ENCODE data around the gene ADARB2. TPM values are rescaled to one million over a fixed set of nuclear protein-coding genes. Genes with fewer than 3 reads are reported as not detected.

The ADARB2 gene
- total and polyA plus RNA-seq, 8 donors = 0.34 to 24.7 (median 3.2) TPM

GRCh38 chr10:1632596-1632995 is 104.7 kb downstream of the ADARB2 start:
- WGBS, 2 donors = 71 to 80% methylated on average over 3 of the region's 3 CpGs
- TF ChIP-seq, protein P1, sequence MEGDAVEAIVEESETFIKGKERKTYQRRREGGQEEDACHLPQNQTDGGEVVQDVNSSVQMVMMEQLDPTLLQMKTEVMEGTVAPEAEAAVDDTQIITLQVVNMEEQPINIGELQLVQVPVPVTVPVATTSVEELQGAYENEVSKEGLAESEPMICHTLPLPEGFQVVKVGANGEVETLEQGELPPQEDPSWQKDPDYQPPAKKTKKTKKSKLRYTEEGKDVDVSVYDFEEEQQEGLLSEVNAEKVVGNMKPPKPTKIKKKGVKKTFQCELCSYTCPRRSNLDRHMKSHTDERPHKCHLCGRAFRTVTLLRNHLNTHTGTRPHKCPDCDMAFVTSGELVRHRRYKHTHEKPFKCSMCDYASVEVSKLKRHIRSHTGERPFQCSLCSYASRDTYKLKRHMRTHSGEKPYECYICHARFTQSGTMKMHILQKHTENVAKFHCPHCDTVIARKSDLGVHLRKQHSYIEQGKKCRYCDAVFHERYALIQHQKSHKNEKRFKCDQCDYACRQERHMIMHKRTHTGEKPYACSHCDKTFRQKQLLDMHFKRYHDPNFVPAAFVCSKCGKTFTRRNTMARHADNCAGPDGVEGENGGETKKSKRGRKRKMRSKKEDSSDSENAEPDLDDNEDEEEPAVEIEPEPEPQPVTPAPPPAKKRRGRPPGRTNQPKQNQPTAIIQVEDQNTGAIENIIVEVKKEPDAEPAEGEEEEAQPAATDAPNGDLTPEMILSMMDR (IDR thresholded peaks at IDR 0.05) = no peak
- DNase-seq (no peak), FAIRE-seq (no peak), ATAC-seq (no peak)
- H3K27ac ChIP-seq = no peak overlapping the region
- H3K9me3 ChIP-seq = no peaks in the 10 kb centered on the region
- no peaks in the 10 kb centered on the region for H3K36me3 ChIP-seq
- intact Hi-C loops (cut with DNase I) = no loop called here
- no peaks in the 10 kb centered on the region for H3K4me1 ChIP-seq
- no peak overlapping the region for H3K4me3 ChIP-seq
- peaks cover 0 to 3% (median 0%) of the 10 kb centered on the region in 4 donors for H3K27me3 ChIP-seq

DNA sequence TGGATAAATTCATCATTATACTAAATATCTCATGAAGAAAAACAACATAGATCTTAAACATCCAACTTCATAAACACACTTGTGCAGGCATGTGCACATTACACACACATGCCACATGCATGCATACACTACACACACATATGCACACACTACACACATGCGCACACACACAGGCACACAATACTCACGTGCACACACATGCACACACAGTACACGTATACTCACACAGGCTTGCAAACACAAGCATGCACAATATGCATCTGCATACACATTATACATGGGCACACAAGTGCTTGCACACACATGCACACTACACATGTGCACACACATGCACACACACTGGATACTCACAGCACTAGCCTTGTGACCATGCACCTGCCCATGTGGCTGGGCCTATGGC is 105.2 kb downstream of the ADARB2 start:
- peaks cover 0 to 3% (median 0%) of the 10 kb centered on the region in 4 donors for H3K27me3 ChIP-seq
- DNase-seq (no peak), FAIRE-seq (no peak), ATAC-seq (no peak)
- TF ChIP-seq, protein P1 (IDR thresholded peaks at IDR 0.05) = no peak
- WGBS, 2 donors = 67 to 84% methylated on average over 3 of the region's 3 CpGs
- H3K27ac ChIP-seq = no peak overlapping the region
- no peaks in the 10 kb centered on the region for H3K36me3 ChIP-seq
- no peak overlapping the region for H3K4me3 ChIP-seq
- intact Hi-C loops (cut with DNase I) = no loop called here
- H3K4me1 ChIP-seq = no peaks in the 10 kb centered on the region
- H3K9me3 ChIP-seq = no peaks in the 10 kb centered on the region

- Histone ChIP-seq H3K27me3 (peaks cover 0 to 2% (median 0%) of the 10 kb centered on the region in 4 donors), H3K27ac (no peak overlapping the region), H3K36me3 (no peaks in the 10 kb centered on the region), H3K4me3 (no peak overlapping the region), H3K4me1 (no peaks in the 10 kb centered on the region), H3K9me3 (no peaks in the 10 kb centered on the region)
- TF ChIP-seq, protein P1 (IDR thresholded peaks at IDR 0.05) = no peak
- DNase-seq = no peak
- intact Hi-C loops (cut with DNase I) = no loop called here
- WGBS, 2 donors = 66 to 73% methylated on average over 13 of the region's 13 CpGs
- no peak for ATAC-seq
- FAIRE-seq = no peak
Measured at GRCh38 chr10:1631282-1631681, 106.0 kb downstream of the ADARB2 start.

GRCh38 chr10:1630304-1630703 is 107.0 kb downstream of the ADARB2 start:
- Histone ChIP-seq H3K27ac (no peak overlapping the region), H3K36me3 (no peaks in the 10 kb centered on the region), H3K9me3 (no peaks in the 10 kb centered on the region), H3K4me3 (no peak overlapping the region), H3K27me3 (no peaks in the 10 kb centered on the region), H3K4me1 (no peaks in the 10 kb centered on the region)
- DNase-seq = no peak
- intact Hi-C loops (cut with DNase I) = no loop called here
- TF ChIP-seq, protein P1 (IDR thresholded peaks at IDR 0.05) = no peak
- no peak for FAIRE-seq
- ATAC-seq = no peak
- WGBS, 2 donors = 56 to 78% methylated on average over 6 of the region's 6 CpGs

GRCh38 chr10:1629326-1630198 is 107.8 kb downstream of the ADARB2 start:
- no peak overlapping the region for H3K4me3 ChIP-seq
- no peaks in the 10 kb centered on the region for H3K27me3 ChIP-seq
- no peaks in the 10 kb centered on the region for H3K9me3 ChIP-seq
- FAIRE-seq (no peak), ATAC-seq (no peak), DNase-seq (no peak)
- TF ChIP-seq, protein P1 (IDR thresholded peaks at IDR 0.05) = no peak
- H3K36me3 ChIP-seq = no peaks in the 10 kb centered on the region
- no peaks in the 10 kb centered on the region for H3K4me1 ChIP-seq
- intact Hi-C loops (cut with DNase I) = no loop called here
- H3K27ac ChIP-seq = no peak overlapping the region
- WGBS, 2 donors = 52 to 65% methylated on average over 18 of the region's 18 CpGs
